NCI-H1092 (cell line): ENCODE measurements around the gene IL6ST.
"Not testable (repeated sequence)": the region's sequence is repeated elsewhere in the genome, so short reads cannot be mapped to it uniquely, and the experiment has no call there.

Experiments
- DNase-seq: peaks from one replicate; lab custom pipeline; 2025; lab: John Stamatoyannopoulos, UW

The IL6ST gene

GRCh38 chr5:55960779-55961178 lies 34.0 kb downstream of the IL6ST start:
- DNase-seq: no peak

DNA sequence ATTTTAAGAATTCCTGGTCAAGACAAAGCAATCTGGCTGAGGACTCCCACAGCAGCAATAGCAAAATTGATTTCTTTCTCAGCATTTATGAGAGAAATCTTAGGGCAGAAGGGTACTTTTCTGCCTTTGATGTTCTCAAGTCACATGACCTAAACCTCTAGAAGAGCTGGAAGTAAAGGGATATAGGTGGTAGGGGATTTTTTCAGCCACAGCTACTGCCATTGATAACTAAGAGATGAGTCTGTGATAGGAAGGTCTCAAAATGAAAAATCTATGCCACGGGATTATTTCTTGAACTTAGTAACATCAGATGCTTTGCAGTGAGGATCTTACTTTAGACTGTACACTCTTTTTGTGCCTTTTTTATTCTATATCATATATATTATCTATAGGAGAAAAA lies 35.6 kb downstream of the IL6ST start:
- no peak for DNase-seq

GRCh38 chr5:55941154-55941553 lies 53.6 kb downstream of the IL6ST start:
- DNase-seq: not testable (repeated sequence)

DNA sequence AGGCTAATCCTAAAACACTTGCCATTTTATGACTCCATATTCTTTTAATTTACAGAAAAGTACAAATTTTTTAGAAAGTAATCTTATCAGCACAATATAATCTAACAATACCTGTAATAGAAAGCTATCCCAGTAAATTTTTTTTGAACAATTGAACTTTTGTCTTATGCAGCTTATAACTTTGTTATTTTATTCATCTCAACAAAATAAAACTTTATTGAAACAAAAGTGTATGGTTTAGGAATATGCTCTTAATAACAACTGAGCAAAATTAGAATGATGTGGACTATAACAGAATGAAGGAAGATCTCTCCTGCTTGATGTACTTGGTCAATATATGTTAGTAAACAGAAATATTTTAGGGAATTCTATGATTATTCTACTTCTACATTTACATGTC lies 57.2 kb downstream of the IL6ST start:
- not testable (repeated sequence) for DNase-seq

GRCh38 chr5:55936100-55936693 lies 58.6 kb downstream of the IL6ST start:
- DNase-seq: peak; percentile 32

DNA sequence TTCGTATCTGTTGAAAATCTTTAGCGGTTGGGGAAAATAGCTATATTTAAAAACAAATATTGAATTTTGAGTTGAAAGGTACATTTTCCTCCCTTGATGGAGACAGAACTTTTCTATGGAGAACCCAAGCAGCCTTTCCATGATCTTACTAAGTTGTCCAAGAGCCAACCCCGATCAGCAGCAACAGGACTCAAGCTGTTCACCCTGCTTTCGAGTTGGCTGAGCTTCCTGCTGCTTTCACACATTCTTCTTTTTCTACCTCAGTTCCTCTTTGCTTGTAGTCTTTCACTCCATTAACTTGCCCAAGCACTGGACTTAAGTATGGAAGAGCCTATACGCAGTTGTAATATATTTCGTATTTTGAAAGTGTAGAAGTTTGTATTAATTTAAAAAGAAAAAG lies 59.4 kb downstream of the IL6ST start:
- DNase-seq: no peak

DNA sequence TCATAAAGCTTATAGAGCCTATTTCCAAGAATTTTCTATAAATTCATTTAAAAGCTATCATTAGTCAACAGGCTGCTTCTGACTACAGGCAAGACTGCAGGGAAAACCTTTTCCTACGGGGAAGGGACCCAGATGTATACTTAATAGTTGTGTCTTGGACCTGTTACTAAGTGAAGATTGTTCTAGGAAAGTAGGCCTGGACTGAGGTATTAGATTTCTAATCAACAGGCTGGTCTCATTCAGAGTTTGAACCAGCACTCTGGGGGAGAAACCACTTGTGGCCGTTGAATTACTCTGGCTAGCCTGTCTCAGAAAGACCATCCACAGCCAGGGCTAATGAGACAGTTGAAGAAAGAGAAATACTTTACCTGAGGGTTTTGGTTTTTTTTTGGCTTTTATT lies 60.0 kb downstream of the IL6ST start:
- no peak for DNase-seq

DNA sequence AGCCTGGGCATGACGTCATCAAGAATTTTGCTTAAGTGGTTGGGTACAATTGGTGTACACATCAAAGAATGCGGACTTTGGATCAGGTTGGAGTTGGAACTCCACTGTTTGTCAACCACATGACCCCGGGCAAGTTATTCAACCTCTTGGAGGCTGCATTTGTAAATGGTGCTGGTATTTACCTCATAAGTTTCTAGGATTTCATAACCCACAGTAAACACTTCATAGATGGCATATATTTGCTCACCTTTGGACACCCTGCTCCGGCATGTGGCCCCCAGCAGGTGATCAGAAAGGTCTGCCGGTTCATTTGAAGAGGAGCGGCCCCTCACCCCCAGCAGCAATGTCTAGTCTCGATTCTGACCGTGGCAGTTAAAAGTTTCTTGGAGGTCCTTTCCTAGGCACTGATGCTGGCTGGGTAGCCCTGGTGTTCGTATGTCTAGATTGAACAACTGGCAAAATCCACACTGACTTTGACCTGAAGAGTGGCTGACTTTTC lies 60.6 kb downstream of the IL6ST start:
- no peak for DNase-seq

GRCh38 chr5:55933377-55934114 lies 61.2 kb downstream of the IL6ST start:
- no peak for DNase-seq

- DNase-seq: no peak
Measured at GRCh38 chr5:55932700-55933099, 62.1 kb downstream of the IL6ST start.

- DNase-seq: no peak
Measured at GRCh38 chr5:55929020-55929799, 65.6 kb downstream of the IL6ST start.

DNA sequence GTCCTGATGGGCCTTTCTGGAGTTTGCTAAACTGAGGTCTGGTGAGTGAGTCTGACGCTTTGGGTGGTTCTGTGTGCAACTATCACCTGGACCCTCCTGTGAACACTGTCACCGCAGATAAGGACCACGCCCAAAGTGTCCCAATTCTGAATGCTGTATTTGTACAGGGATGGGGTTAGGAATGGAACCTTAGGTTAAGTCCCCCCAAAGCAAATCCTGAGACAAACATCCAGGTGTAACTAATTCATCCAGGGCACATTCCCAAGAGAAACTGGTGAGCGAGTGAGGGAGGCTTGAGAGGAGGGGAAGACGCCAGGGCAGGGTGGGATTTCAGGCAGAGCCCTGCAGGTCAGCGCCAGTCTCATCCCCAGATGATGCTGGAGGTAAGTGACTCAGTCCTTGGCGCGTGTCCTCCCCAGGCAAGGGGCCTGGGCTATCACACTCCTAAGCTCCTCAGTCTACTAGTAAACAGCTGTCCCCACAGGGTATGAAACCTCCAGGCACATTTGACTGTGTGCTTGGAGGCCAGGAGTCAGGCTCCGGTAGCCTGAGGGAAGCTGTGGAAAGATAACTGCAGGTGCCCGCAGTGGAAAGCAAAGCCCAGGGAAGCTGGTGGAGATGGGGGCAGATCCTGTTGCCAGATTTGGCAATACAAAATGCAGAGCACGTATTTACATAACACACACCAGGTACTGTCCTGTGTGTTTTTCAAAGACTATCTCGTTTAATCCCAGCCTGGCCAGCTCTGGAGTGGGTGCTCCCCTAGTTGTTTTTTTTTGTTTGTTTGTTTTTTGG lies 66.7 kb downstream of the IL6ST start:
- no peak for DNase-seq

DNA sequence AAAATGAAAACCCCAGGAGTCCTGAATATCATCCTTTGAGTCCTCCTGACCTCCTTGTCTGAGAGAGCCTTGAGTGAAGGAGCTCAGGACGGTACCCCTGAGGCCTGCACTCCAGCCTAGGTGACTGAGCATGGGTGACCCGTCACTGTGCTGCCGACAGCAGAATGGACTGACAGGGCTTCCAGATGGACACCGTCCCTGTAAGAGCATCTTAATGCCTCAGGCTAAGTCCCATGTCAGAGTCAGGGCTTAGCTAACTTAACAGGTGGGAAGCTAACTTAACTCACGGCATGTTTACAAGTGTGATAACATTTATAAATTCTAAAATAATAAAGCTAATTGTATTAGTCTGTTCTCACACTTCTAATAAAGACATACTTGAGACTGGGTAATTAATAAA lies 68.3 kb downstream of the IL6ST start:
- no peak for DNase-seq

GRCh38 chr5:55925712-55926111 lies 69.1 kb downstream of the IL6ST start:
- no peak for DNase-seq

DNA sequence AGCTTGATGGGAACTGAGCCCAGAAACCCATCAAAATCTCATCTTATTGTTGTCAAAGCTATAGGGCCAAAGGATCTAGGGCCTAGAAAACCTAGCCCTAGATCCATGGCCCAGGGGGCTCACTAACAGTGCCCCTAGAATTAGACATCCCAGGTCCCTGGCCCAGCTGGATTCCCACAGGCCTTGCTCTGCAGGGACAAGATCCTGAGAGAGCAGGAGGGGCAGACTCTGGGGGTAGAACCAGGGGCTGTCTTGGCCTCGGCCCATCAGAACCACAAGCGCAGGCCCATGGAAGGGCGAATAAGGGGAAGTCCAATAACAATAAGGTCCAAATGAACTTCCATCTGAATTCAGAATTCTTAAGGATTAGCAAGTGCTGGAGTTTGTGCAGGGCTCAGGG lies 69.6 kb downstream of the IL6ST start:
- DNase-seq: no peak

- no peak for DNase-seq
Measured at GRCh38 chr5:55924744-55925143, 70.0 kb downstream of the IL6ST start.

GRCh38 chr5:55923865-55924500 lies 70.8 kb downstream of the IL6ST start:
- DNase-seq: no peak

DNA sequence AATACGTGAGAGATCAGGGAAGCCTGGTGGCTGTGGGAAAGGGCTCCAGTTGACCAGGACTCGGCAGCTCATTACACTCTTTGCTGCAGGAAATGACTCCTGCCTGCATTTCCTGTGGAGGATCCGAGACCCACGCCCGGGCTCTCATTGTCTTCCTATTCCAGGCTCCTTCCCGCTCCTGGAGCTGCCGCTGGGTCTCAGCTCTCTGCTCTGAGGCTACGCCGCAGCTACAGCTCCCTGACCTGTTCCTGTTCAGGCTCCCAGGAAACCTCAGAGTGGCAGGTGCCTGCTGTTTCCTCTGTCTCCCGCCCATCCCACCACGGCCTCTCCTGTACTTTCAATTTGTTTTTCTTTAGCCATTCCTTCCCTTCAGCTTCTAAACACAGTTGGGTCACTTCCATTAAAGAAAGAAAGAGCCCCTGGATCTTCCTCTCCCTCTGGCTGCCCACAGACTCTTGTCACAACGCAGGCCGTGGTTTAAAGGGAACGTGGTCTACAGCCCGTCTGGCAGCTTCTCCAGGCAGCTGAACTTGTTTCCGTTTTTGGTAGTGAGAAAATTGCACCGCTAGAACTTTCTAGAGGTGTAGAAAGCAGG lies 71.5 kb downstream of the IL6ST start:
- DNase-seq: no peak

DNA sequence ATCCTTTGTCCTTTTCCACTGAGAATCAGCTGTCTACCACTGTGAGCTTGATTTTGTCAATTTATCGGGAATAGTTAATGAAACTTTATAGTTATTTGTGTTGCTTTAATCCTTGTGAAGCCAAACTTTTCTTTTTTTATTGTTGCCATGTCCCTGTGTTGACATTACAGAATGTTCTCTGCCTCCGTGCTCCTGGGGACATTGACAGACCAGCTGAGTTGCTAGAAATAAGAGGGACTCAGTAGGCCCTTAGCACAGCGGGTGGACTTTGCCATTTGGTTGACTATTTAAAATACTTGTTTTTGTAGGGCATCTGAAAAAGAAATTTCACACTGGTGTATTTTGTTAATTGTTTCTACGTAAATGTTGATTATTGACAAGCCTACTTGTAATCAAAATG lies 73.1 kb downstream of the IL6ST start:
- DNase-seq: no peak

DNA sequence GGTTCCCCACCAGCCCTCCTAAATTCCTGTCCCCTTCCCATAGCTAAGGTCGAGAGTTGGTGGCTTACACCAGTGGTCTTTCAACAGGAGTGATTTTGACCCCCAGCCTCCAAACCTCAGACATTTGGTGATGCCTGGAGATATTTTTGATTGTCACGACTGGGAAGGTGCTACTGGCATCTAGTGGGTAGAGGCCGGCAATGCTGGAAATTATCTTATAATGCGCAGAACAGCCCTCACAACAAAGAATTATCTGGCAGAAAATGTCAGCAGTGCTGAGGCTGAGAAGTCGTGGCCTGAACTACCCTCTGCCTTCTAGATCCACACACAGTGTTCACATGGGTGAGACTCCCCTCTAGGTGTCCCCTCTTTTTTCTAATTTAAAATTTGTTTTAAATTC lies 74.0 kb downstream of the IL6ST start:
- no peak for DNase-seq

- no peak for DNase-seq
Measured at GRCh38 chr5:55919625-55920024, 75.1 kb downstream of the IL6ST start.
